Neural crest cell (in vitro differentiated cells): ENCODE data around the gene SIX2. TPM values are rescaled to one million over a fixed set of nuclear protein-coding genes. Genes with fewer than 3 reads are reported as not detected.

Source experiments
- DNase-seq: peaks from one replicate; pipeline ENCODE4 v3.0.0; 2021; ENCODE audit warnings: low read depth, mixed read lengths, low spot score
- H3K27ac Mint-ChIP-seq: one replicate; pipeline ENCODE4 v1.8.0; 2021; ENCODE audit warnings: mild to moderate bottlenecking, mixed read lengths; ENCODE audit not compliant: unreplicated experiment
- H3K27me3 Mint-ChIP-seq: 2 replicates; pipeline ENCODE4 v1.8.0; 2021; ENCODE audit warnings: low read depth, mild to moderate bottlenecking, mixed read lengths
- H3K36me3 Mint-ChIP-seq: 2 replicates; pipeline ENCODE4 v1.8.0; 2021; ENCODE audit warnings: low read depth, mild to moderate bottlenecking, mixed read lengths
- H3K4me1 Mint-ChIP-seq: 2 replicates; pipeline ENCODE4 v1.8.0; 2021; ENCODE audit warnings: mixed read lengths
- H3K4me3 Mint-ChIP-seq: one replicate; pipeline ENCODE4 v1.8.0; 2021; ENCODE audit warnings: mild to moderate bottlenecking, mixed read lengths
- H3K9me3 Mint-ChIP-seq: 2 replicates; pipeline ENCODE4 v1.8.0; 2021; ENCODE audit warnings: mixed read lengths
- CTCF ChIP-seq: fragments of 200-600 bp; sonication (generic); conservative IDR thresholded peaks from 2 replicates; pipeline ENCODE4 v1.5.0; 2021; ENCODE audit warnings: antibody characterized with exemption, mild to moderate bottlenecking
- total RNA-seq: library from RNA; stranded (reverse); gene quantifications from 2 replicates; pipeline ENCODE4 v1.2.1, GENCODE V29; 2021

SIX2 gene
- total RNA-seq, 1 donor from 2014 or later = 0.14 TPM

- no peak overlapping the region for H3K4me3 Mint-ChIP-seq
- no peak for TF ChIP-seq CTCF
- no peak for DNase-seq
- no peaks in the 10 kb centered on the region for H3K36me3 Mint-ChIP-seq
- H3K9me3 Mint-ChIP-seq = no peaks in the 10 kb centered on the region
- H3K4me1 Mint-ChIP-seq = no peaks in the 10 kb centered on the region
- H3K27me3 Mint-ChIP-seq = peaks cover 19% of the 10 kb centered on the region
- no peak overlapping the region for H3K27ac Mint-ChIP-seq
Measured at GRCh38 chr2:45047301-45047700, 38.0 kb upstream of the SIX2 start.

DNA sequence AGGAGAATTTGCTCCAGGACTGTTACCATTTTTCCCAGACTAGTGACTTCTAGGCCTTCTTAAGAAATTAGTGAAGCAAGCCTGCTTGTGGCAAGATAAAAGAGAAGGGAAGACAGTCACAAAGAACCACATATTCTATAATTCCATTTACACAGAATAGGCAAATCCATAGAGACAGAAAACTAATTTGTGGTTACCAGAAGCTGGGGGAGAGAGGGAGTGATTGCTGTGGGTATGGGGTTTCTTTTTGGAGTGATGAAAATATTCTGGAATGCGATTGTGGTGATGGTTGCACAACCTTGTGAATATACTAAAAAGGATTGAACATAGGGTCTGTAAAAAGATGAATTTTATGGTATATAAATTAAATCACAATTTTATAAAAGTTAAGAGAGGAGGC, 37.5 kb upstream of the SIX2 start:
- DNase-seq = no peak
- Mint-ChIP-seq H3K27ac (no peak overlapping the region), H3K36me3 (no peaks in the 10 kb centered on the region), H3K4me3 (no peak overlapping the region), H3K9me3 (no peaks in the 10 kb centered on the region), H3K4me1 (no peaks in the 10 kb centered on the region), H3K27me3 (peaks cover 20% of the 10 kb centered on the region)
- TF ChIP-seq CTCF = no peak

DNA sequence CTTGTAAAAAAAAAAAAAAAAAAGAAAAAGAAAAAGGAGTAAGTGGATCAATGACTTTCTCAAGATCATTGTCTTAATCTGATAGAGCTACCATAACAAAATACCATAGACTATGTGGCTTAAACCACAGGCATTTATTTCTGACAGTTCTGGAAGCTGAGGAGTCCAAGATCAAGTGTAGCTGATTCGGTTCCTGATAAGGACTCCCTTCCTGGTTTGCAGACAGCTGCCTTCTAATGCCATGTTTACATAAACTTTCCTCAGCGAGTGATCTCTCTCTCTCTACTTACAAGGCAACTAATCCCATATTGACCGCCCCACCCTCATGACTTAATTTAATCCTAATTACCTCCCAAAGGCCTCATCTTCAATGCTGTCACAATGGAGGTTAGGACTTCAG, 36.5 kb upstream of the SIX2 start:
- TF ChIP-seq CTCF = no peak
- Mint-ChIP-seq H3K27me3 (peaks cover 20% of the 10 kb centered on the region), H3K27ac (no peak overlapping the region), H3K4me1 (peaks cover 4% of the 10 kb centered on the region), H3K36me3 (no peaks in the 10 kb centered on the region), H3K9me3 (no peaks in the 10 kb centered on the region), H3K4me3 (no peak overlapping the region)
- DNase-seq = no peak

DNA sequence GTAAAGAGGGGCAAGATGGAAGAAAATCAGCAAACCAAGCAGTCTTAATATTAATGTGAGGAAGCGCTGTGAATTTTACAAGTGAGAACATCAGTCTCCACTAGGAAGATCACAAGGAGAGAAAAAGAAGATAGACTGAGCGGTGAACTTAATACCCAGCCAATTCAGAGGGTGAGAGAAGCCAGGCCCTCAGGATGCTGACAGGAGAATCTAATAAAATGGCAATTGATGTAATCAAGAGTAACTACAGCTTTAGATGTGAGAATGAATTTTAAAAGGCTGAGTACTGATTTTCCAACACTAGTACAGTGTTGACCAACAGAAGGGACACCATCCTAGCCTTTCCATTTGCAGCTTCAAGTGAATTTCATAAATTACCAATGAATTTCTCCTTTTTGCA, 35.7 kb upstream of the SIX2 start:
- TF ChIP-seq CTCF = no peak
- peaks cover 8% of the 10 kb centered on the region for H3K4me1 Mint-ChIP-seq
- H3K9me3 Mint-ChIP-seq = no peaks in the 10 kb centered on the region
- H3K27me3 Mint-ChIP-seq = peaks cover 20% of the 10 kb centered on the region
- H3K27ac Mint-ChIP-seq = no peak overlapping the region
- DNase-seq = no peak
- no peak overlapping the region for H3K4me3 Mint-ChIP-seq
- H3K36me3 Mint-ChIP-seq = no peaks in the 10 kb centered on the region

DNA sequence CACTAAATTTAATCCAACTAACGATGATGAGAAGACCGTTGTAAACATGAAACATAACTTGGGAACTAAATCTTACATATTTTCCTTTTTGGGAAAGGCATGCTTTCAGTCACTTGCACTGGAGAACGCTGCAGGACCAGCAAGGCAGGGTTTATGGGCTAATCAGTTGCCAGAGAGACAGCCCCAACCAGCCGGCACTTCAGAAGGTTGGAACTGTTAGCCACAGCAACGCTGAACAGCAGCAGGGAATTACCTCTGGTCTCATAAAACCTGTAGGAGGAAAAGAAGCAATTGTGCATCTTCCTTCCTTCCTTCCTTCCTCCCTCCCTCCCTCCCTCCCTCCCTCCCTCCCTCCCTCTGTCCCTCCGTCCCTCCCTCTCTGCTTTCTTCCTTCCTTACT, 33.9 kb upstream of the SIX2 start:
- H3K9me3 Mint-ChIP-seq = no peaks in the 10 kb centered on the region
- no peaks in the 10 kb centered on the region for H3K36me3 Mint-ChIP-seq
- no peak overlapping the region for H3K4me3 Mint-ChIP-seq
- H3K27me3 Mint-ChIP-seq = peaks cover 27% of the 10 kb centered on the region
- peaks cover 8% of the 10 kb centered on the region for H3K4me1 Mint-ChIP-seq
- peak overlapping the region; percentile 76 for H3K27ac Mint-ChIP-seq
- TF ChIP-seq CTCF = no peak
- no peak for DNase-seq

DNA sequence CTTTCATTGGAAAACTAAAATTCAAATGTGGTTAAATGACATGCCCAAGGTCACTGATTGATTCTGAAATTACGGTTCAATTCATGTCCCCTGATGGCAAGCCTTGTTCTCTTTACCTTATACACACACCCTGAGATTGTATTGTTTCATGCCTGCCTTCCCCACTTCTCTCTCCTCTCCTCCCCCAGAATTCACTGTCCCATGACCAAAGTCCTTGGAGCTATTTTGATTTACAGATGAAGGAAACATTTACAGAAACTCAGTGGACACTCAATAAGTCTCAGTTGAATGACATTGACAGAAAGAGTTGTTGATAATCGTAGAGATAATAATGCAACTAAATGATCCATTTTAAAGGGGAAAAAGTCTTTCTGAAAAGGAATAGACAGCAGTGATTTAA, 33.1 kb upstream of the SIX2 start:
- H3K27me3 Mint-ChIP-seq = peaks cover 27% of the 10 kb centered on the region
- no peaks in the 10 kb centered on the region for H3K36me3 Mint-ChIP-seq
- no peak for DNase-seq
- TF ChIP-seq CTCF = no peak
- no peak overlapping the region for H3K27ac Mint-ChIP-seq
- H3K4me3 Mint-ChIP-seq = no peak overlapping the region
- H3K4me1 Mint-ChIP-seq = peaks cover 8% of the 10 kb centered on the region
- H3K9me3 Mint-ChIP-seq = no peaks in the 10 kb centered on the region
